ENCODE results near the gene SPPL2C.

SPPL2C gene

GRCh38 chr17:45844695-45845375, at the start of gene SPPL2C:
Gene SPPL2C (plus strand): TSS chr17:45844881. CDS start chr17:45844907, 26 bp downstream.
- Histone ChIP-seq H2AFZ (ENCODE audit: low read length, unreplicated experiment) (no peak within 1 kb of the TSS), H3K4me3 (ENCODE audit: low read depth, low read length) (no peak within 1 kb of the TSS), H3K4me1 (ENCODE audit: control insufficient read depth, insufficient read depth, low read length, unreplicated experiment) (no peaks in the 10 kb centered on the region), H3K27ac (ENCODE audit: low read depth, low read length) (no peak within 1 kb of the TSS), H3K36me3 (ENCODE audit: insufficient read depth, low read length) (no peaks in the 10 kb centered on the region), H3K79me2 (ENCODE audit: control insufficient read depth, insufficient read depth, low read length, unreplicated experiment) (no peaks in the 10 kb centered on the region), H3K27me3 (ENCODE audit: insufficient read depth, low read length) (peaks cover 37% of the 10 kb centered on the region)

- H3K36me3 ChIP-seq (ENCODE audit: insufficient read depth, low read length) = no peaks in the 10 kb centered on the region
- H3K27ac ChIP-seq (ENCODE audit: low read depth, low read length) = no peak overlapping the region
- H3K4me3 ChIP-seq (ENCODE audit: low read depth, low read length) = no peak overlapping the region
- H3K4me1 ChIP-seq (ENCODE audit: control insufficient read depth, insufficient read depth, low read length, unreplicated experiment) = no peaks in the 10 kb centered on the region
- no peak overlapping the region for H2AFZ ChIP-seq (ENCODE audit: low read length, unreplicated experiment)
- no peaks in the 10 kb centered on the region for H3K79me2 ChIP-seq (ENCODE audit: control insufficient read depth, insufficient read depth, low read length, unreplicated experiment)
- peaks cover 72% of the 10 kb centered on the region for H3K27me3 ChIP-seq (ENCODE audit: insufficient read depth, low read length)
Measured at GRCh38 chr17:45800816-45801215, 43.9 kb upstream of the SPPL2C start.

GRCh38 chr17:45801421-45801820, 43.3 kb upstream of the SPPL2C start:
- Histone ChIP-seq H3K4me3 (ENCODE audit: low read depth, low read length) (no peak overlapping the region), H3K27me3 (ENCODE audit: insufficient read depth, low read length) (peaks cover 72% of the 10 kb centered on the region), H3K27ac (ENCODE audit: low read depth, low read length) (no peak overlapping the region), H3K36me3 (ENCODE audit: insufficient read depth, low read length) (no peaks in the 10 kb centered on the region), H3K79me2 (ENCODE audit: control insufficient read depth, insufficient read depth, low read length, unreplicated experiment) (no peaks in the 10 kb centered on the region), H3K4me1 (ENCODE audit: control insufficient read depth, insufficient read depth, low read length, unreplicated experiment) (no peaks in the 10 kb centered on the region), H2AFZ (ENCODE audit: low read length, unreplicated experiment) (no peak overlapping the region)

GRCh38 chr17:45808845-45809244, 35.8 kb upstream of the SPPL2C start:
- H2AFZ ChIP-seq (ENCODE audit: low read length, unreplicated experiment) = no peak overlapping the region
- H3K4me3 ChIP-seq (ENCODE audit: low read depth, low read length) = no peak overlapping the region
- peaks cover 66% of the 10 kb centered on the region for H3K27me3 ChIP-seq (ENCODE audit: insufficient read depth, low read length)
- H3K27ac ChIP-seq (ENCODE audit: low read depth, low read length) = no peak overlapping the region
- H3K79me2 ChIP-seq (ENCODE audit: control insufficient read depth, insufficient read depth, low read length, unreplicated experiment) = no peaks in the 10 kb centered on the region
- H3K36me3 ChIP-seq (ENCODE audit: insufficient read depth, low read length) = no peaks in the 10 kb centered on the region
- no peaks in the 10 kb centered on the region for H3K4me1 ChIP-seq (ENCODE audit: control insufficient read depth, insufficient read depth, low read length, unreplicated experiment)

GRCh38 chr17:45809499-45809898, 35.2 kb upstream of the SPPL2C start:
- Histone ChIP-seq H3K4me1 (ENCODE audit: control insufficient read depth, insufficient read depth, low read length, unreplicated experiment) (no peaks in the 10 kb centered on the region), H3K27me3 (ENCODE audit: insufficient read depth, low read length) (peaks cover 60% of the 10 kb centered on the region)

GRCh38 chr17:45812102-45812501, 32.6 kb upstream of the SPPL2C start:
- no peaks in the 10 kb centered on the region for H3K4me1 ChIP-seq (ENCODE audit: control insufficient read depth, insufficient read depth, low read length, unreplicated experiment)
- H3K36me3 ChIP-seq (ENCODE audit: insufficient read depth, low read length) = no peaks in the 10 kb centered on the region
- no peak overlapping the region for H3K4me3 ChIP-seq (ENCODE audit: low read depth, low read length)
- H2AFZ ChIP-seq (ENCODE audit: low read length, unreplicated experiment) = no peak overlapping the region
- H3K79me2 ChIP-seq (ENCODE audit: control insufficient read depth, insufficient read depth, low read length, unreplicated experiment) = no peaks in the 10 kb centered on the region
- no peak overlapping the region for H3K27ac ChIP-seq (ENCODE audit: low read depth, low read length)
- peaks cover 40% of the 10 kb centered on the region for H3K27me3 ChIP-seq (ENCODE audit: insufficient read depth, low read length)

More at GRCh38 chr17:45809499-45809898, 35.2 kb upstream of the SPPL2C start:
- Histone ChIP-seq H3K27ac (ENCODE audit: low read depth, low read length) (no peak overlapping the region), H2AFZ (ENCODE audit: low read length, unreplicated experiment) (no peak overlapping the region), H3K4me3 (ENCODE audit: low read depth, low read length) (no peak overlapping the region), H3K79me2 (ENCODE audit: control insufficient read depth, insufficient read depth, low read length, unreplicated experiment) (no peaks in the 10 kb centered on the region), H3K36me3 (ENCODE audit: insufficient read depth, low read length) (no peaks in the 10 kb centered on the region)

GRCh38 chr17:45813048-45813725, 31.5 kb upstream of the SPPL2C start:
- Histone ChIP-seq H3K36me3 (ENCODE audit: insufficient read depth, low read length) (no peaks in the 10 kb centered on the region), H3K27me3 (ENCODE audit: insufficient read depth, low read length) (peaks cover 29% of the 10 kb centered on the region), H3K27ac (ENCODE audit: low read depth, low read length) (no peak overlapping the region), H3K4me3 (ENCODE audit: low read depth, low read length) (no peak overlapping the region), H3K4me1 (ENCODE audit: control insufficient read depth, insufficient read depth, low read length, unreplicated experiment) (no peaks in the 10 kb centered on the region), H2AFZ (ENCODE audit: low read length, unreplicated experiment) (no peak overlapping the region), H3K79me2 (ENCODE audit: control insufficient read depth, insufficient read depth, low read length, unreplicated experiment) (no peaks in the 10 kb centered on the region)

- Histone ChIP-seq H3K27ac (ENCODE audit: low read depth, low read length) (no peak overlapping the region), H2AFZ (ENCODE audit: low read length, unreplicated experiment) (no peak overlapping the region), H3K4me1 (ENCODE audit: control insufficient read depth, insufficient read depth, low read length, unreplicated experiment) (no peaks in the 10 kb centered on the region), H3K27me3 (ENCODE audit: insufficient read depth, low read length) (peaks cover 31% of the 10 kb centered on the region), H3K4me3 (ENCODE audit: low read depth, low read length) (no peak overlapping the region), H3K36me3 (ENCODE audit: insufficient read depth, low read length) (no peaks in the 10 kb centered on the region), H3K79me2 (ENCODE audit: control insufficient read depth, insufficient read depth, low read length, unreplicated experiment) (no peaks in the 10 kb centered on the region)
Measured at GRCh38 chr17:45814622-45815606, 29.8 kb upstream of the SPPL2C start.

- Histone ChIP-seq H3K27ac (ENCODE audit: low read depth, low read length) (no peak overlapping the region), H3K79me2 (ENCODE audit: control insufficient read depth, insufficient read depth, low read length, unreplicated experiment) (no peaks in the 10 kb centered on the region), H2AFZ (ENCODE audit: low read length, unreplicated experiment) (no peak overlapping the region), H3K4me3 (ENCODE audit: low read depth, low read length) (no peak overlapping the region), H3K27me3 (ENCODE audit: insufficient read depth, low read length) (peaks cover 35% of the 10 kb centered on the region), H3K4me1 (ENCODE audit: control insufficient read depth, insufficient read depth, low read length, unreplicated experiment) (no peaks in the 10 kb centered on the region), H3K36me3 (ENCODE audit: insufficient read depth, low read length) (no peaks in the 10 kb centered on the region)
Measured at GRCh38 chr17:45815752-45816151, 28.9 kb upstream of the SPPL2C start.

GRCh38 chr17:45818041-45818440, 26.6 kb upstream of the SPPL2C start:
- peaks cover 20% of the 10 kb centered on the region for H3K27me3 ChIP-seq (ENCODE audit: insufficient read depth, low read length)
- no peak overlapping the region for H2AFZ ChIP-seq (ENCODE audit: low read length, unreplicated experiment)
- no peaks in the 10 kb centered on the region for H3K4me1 ChIP-seq (ENCODE audit: control insufficient read depth, insufficient read depth, low read length, unreplicated experiment)
- H3K4me3 ChIP-seq (ENCODE audit: low read depth, low read length) = no peak overlapping the region
- no peaks in the 10 kb centered on the region for H3K79me2 ChIP-seq (ENCODE audit: control insufficient read depth, insufficient read depth, low read length, unreplicated experiment)
- H3K36me3 ChIP-seq (ENCODE audit: insufficient read depth, low read length) = no peaks in the 10 kb centered on the region
- H3K27ac ChIP-seq (ENCODE audit: low read depth, low read length) = no peak overlapping the region

All from ACC112 (cell line).